Dedifferentiated amniotic fluid mesenchymal stem cell (primary cell): Measurements from ENCODE around the gene DCAF7.

ENCODE experiments used
- DNase-seq: peaks from one replicate; pipeline ENCODE4 v3.0.0-alpha.2; 2016; ENCODE audit errors: extremely low spot score

DCAF7 gene

GRCh38 chr17:63629627-63630026, 79.3 kb downstream of the DCAF7 start:
- DNase-seq: no peak

GRCh38 chr17:63631062-63631461, 80.8 kb downstream of the DCAF7 start:
- DNase-seq: no peak

GRCh38 chr17:63631626-63632025, 81.3 kb downstream of the DCAF7 start:
- no peak for DNase-seq

GRCh38 chr17:63633742-63634141, 83.5 kb downstream of the DCAF7 start:
- DNase-seq: no peak

- DNase-seq: no peak
Observed at GRCh38 chr17:63634163-63634562, 83.9 kb downstream of the DCAF7 start.

- no peak for DNase-seq
Observed at GRCh38 chr17:63634816-63635215, 84.5 kb downstream of the DCAF7 start.

- no peak for DNase-seq
Observed at GRCh38 chr17:63635290-63635689, 85.0 kb downstream of the DCAF7 start.

- DNase-seq: no peak
Observed at GRCh38 chr17:63635787-63636186, 85.5 kb downstream of the DCAF7 start.

- no peak for DNase-seq
Observed at GRCh38 chr17:63639125-63639524, 88.8 kb downstream of the DCAF7 start.

- DNase-seq: no peak
Observed at GRCh38 chr17:63640038-63640437, 89.8 kb downstream of the DCAF7 start.

GRCh38 chr17:63641692-63642448, 91.6 kb downstream of the DCAF7 start:
- DNase-seq: no peak
